Activated CD8-positive, alpha-beta memory T cell treated with anti-CD3 and anti-CD28 coated beads, Interleukin-2, amount 50 U/mL, for 4 hours (primary cell): ENCODE results near the gene CACNG7.
"Not testable (repeated sequence)": the region's sequence is repeated elsewhere in the genome, so short reads cannot be mapped to it uniquely, and the experiment has no call there.

Source experiments
- DNase-seq: peaks from one replicate; pipeline ENCODE4 v3.0.0-alpha.2; 2020

CACNG7 gene

DNA sequence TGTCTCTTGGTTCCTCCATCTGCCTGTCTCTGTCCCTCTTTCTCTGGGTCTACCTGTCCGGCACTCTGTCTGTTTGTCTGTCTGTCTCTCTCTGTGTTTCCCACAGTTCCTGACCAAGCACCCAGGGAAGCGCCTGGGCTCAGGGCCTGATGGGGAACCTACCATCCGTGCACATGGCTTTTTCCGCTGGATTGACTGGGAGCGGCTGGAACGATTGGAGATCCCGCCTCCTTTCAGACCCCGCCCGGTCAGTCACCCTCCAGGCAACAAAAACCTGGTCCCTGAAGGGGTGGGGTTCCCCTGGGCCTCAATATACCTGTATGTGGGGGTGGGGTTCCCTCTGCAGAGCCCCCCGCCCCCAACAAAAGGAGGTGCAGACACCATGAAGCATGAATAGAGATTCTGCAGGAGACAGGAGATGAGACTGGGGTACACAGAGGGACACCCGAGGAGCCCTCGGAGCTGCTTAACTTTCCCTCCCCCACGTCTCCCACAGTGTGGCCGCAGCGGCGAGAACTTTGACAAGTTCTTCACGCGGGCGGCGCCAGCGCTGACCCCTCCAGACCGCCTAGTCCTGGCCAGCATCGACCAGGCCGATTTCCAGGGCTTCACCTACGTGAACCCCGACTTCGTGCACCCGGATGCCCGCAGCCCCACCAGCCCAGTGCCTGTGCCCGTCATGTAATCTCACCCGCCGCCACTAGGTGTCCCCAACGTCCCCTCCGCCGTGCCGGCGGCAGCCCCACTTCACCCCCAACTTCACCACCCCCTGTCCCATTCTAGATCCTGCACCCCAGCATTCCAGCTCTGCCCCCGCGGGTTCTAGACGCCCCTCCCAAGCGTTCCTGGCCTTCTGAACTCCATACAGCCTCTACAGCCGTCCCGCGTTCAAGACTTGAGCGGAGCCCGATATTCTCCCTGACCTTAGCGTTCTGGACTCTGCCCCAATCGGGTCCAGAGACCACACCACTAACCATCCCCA, 2.6 kb upstream of the CACNG7 start:
- peak; percentile 76 for DNase-seq

- DNase-seq: no peak
Observed at GRCh38 chr19:53907193-53907581, 1.9 kb upstream of the CACNG7 start.

- DNase-seq: no peak
Observed at GRCh38 chr19:53907690-53908089, 1.4 kb upstream of the CACNG7 start.

- peak; percentile 30 for DNase-seq
Observed at GRCh38 chr19:53908106-53908934, 758 bp upstream of the CACNG7 start.

- no peak for DNase-seq
Observed at GRCh38 chr19:53909471-53910169, 542 bp downstream of the CACNG7 start.

GRCh38 chr19:53910170-53910518, 1.1 kb downstream of the CACNG7 start:
- DNase-seq: no peak

- DNase-seq: no peak
Observed at GRCh38 chr19:53912653-53913052, 3.6 kb downstream of the CACNG7 start.

GRCh38 chr19:53915000-53915399, 5.9 kb downstream of the CACNG7 start:
- DNase-seq: no peak

- DNase-seq: no peak
Observed at GRCh38 chr19:53916004-53916403, 6.9 kb downstream of the CACNG7 start.

DNA sequence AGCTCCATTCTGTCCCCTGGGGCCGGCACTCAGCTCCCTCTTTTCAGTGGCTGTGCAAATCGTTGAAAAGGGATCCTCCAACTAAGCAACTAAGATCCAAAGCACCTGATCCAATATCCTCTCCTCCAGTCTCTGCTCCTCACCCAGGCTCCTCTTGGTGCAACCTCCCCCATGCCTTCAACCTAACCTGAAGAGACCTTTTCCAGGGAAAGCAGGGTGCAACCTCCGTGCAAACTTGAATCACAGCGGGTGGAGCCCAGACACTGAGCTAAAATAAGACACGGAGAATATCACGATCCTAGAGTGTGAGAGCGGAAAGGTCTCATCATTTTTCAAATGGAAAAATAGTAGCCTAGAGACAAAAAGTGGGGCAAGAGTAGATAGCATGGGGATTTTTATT, 8.3 kb downstream of the CACNG7 start:
- DNase-seq: no peak

- DNase-seq: peak; percentile 27
Observed at GRCh38 chr19:53927739-53928138, 18.7 kb downstream of the CACNG7 start.

DNA sequence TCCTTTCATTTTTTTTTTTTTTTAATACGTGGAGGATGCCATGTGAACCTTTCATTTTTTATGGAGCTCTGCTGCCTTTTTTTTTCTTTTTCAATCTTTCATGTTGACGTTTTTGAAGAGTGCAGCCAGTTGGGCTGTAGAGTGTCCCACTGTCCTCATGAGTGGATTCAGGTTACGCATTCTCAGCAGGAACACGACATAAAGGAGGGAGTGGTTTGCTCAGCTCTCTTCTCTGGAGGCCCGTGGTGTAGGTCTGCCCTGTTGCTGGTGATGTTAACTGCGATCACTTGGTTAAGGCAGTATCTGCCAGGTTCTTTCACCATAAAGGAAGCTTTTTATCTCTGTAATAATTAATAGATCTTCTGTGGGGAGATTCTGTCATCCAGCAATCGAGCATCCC, 27.0 kb downstream of the CACNG7 start:
- DNase-seq: no peak

- no peak for DNase-seq
Observed at GRCh38 chr19:53942001-53942786, 33.1 kb downstream of the CACNG7 start.

DNA sequence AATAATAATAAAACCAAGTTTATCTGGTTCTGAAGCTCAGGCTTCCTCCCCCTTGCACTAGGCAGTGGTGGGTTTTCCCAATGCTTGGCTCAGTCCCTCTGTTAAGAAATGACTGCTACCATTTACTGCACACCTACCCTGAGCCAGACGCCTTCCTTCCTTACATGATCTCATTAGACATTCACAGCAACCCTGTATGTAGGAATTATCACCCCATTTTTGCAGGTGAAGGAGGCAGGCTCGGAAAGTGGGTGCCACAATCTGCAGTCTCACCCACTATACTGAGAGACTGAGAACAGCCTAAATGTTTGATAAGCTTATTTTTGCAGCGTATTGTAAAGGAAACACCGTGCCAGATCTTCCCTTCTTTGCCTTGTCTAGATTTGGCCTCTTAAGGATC, 35.3 kb downstream of the CACNG7 start:
- DNase-seq: no peak

- no peak for DNase-seq
Observed at GRCh38 chr19:53944933-53945332, 35.9 kb downstream of the CACNG7 start.

GRCh38 chr19:53945441-53945840, 36.4 kb downstream of the CACNG7 start:
- no peak for DNase-seq

- DNase-seq: no peak
Observed at GRCh38 chr19:53945998-53946397, 36.9 kb downstream of the CACNG7 start.

- DNase-seq: no peak
Observed at GRCh38 chr19:53947624-53948023, 38.5 kb downstream of the CACNG7 start.

GRCh38 chr19:53948611-53949010, 39.5 kb downstream of the CACNG7 start:
- DNase-seq: not testable (repeated sequence)

DNA sequence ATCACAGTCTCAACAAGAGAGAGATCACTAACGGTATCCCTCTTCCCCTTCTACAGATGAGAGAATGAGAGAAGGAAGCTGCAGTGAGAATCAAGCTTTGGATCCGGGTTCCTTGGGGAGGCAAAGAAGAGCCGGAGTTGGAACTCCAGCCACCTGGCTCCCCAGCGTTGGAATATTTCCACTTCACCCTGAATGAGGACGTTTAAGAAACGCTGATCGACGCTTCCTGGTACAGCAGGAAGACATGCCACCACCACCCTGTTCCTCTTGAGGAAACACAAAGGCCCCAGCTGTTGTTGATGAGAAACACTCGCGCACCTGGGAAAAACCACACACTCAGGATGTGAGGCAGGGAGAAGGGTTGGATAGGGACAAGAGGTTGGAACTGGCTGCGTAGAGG, 42.4 kb downstream of the CACNG7 start:
- DNase-seq: no peak

GRCh38 chr19:53951947-53952346, 42.9 kb downstream of the CACNG7 start:
- no peak for DNase-seq

DNA sequence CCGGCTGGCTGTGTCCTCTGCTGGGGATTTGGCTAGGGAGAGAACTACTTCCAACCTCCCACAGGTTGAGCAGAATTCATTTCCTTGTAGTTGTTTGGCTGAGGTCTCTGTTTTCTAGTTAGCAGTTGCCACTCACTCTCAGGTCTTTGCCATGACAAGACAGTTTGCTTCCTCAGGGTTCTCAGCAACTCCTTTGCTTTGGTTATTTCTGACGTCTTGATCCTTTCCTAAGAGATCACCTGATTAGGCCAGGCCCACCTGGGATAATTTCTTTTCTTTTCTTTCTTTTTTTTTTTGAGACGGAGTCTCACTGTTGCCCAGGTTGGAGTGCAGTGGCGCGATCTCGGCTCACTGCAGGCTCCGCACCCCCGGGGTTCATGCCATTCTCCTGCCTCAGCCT, 44.3 kb downstream of the CACNG7 start:
- no peak for DNase-seq
